Thoracic aorta (tissue), 2 donors: ENCODE measurements around the gene OR4C6. TPM values are rescaled to one million over a fixed set of nuclear protein-coding genes. Genes with fewer than 3 reads are reported as not detected.

Source experiments
- ATAC-seq: fragments of 150-250 bp; one replicate; pipeline ENCODE4 v1.8.0; 2017; ENCODE audit warnings: low read depth; ENCODE audit not compliant: insufficient number of reproducible peaks, low FRiP score
- DNase-seq: peaks from one replicate; pipeline ENCODE4 v3.0.0-alpha.2; 2020; ENCODE audit warnings: low spot score
- H3K27ac ChIP-seq, 2 donors: fragments of 200-600 bp; sonication (generic); 1 replicate in 1 of 2; 2 replicates in 1 of 2; pipeline ENCODE4 v1.5.1; 2016; ENCODE audit warnings: mild to moderate bottlenecking in 2 of 2, moderate library complexity in 2 of 2
- H3K27me3 ChIP-seq: fragments of 200-600 bp; sonication (generic); replicated peaks from 2 replicates; pipeline ENCODE4 v1.6.0; 2016; ENCODE audit warnings: mild to moderate bottlenecking; ENCODE audit not compliant: insufficient read depth
- H3K36me3 ChIP-seq: fragments of 200-600 bp; sonication (generic); one replicate; pipeline ENCODE4 v1.5.1; 2016
- H3K4me1 ChIP-seq, 2 donors: fragments of 200-600 bp; sonication (generic); 1 replicate in 1 of 2; 2 replicates in 1 of 2; pipeline versions ENCODE4 v1.5.1 to v1.6.0; 2016; ENCODE audit warnings: low read depth in 2 of 2, mild to moderate bottlenecking in 1 of 2; ENCODE audit not compliant: control insufficient read depth in 1 of 2
- H3K4me3 ChIP-seq: fragments of 200-600 bp; sonication (generic); 2 replicates; pipeline ENCODE4 v1.5.1; 2016; ENCODE audit warnings: mild to moderate bottlenecking
- H3K9me3 ChIP-seq: fragments of 200-600 bp; sonication (generic); 2 replicates; pipeline ENCODE4 v1.5.1; 2016
- total RNA-seq, 2 donors: library from RNA; depleted of rRNA; stranded (reverse); fragments of >200 nt; gene quantifications; one replicate each; pipeline versions ENCODE4 v1.1.0 to v1.2.3, GENCODE V29; 2016
- TF ChIP-seq, protein P1 (sequence below): fragments of 200-600 bp; sonication (generic); IDR thresholded peaks from one replicate; pipeline ENCODE4 v1.5.1; 2019; ENCODE audit warnings: antibody characterized with exemption

OR4C6 gene
- total RNA-seq, 2 donors from 2014 or later = not detected

DNA sequence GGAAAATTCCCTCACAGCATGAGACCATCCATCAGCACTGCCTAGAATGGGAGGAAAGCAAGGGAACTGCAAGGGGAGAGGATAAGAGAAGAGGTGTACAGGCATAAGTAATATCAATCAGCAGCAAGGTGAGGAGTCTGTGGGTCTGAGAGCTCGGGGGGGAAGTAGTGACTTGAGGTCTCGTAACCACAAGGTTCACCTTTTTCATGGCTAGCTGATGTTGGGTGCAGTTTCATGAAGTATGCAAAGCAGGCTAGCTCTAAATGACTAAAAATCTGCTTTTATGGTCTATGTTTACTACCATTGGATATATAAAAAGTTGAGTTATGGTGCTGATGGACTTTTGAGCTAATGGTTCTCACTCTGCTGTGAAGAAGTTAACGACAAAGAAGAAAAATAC lies 35.8 kb downstream of the OR4C6 start:
- no peaks in the 10 kb centered on the region for H3K4me1 ChIP-seq
- DNase-seq (no peak), ATAC-seq (no peak)
- H3K27me3 ChIP-seq = no peaks in the 10 kb centered on the region
- no peaks in the 10 kb centered on the region for H3K36me3 ChIP-seq
- no peaks in the 10 kb centered on the region for H3K9me3 ChIP-seq
- no peak overlapping the region for H3K27ac ChIP-seq
- H3K4me3 ChIP-seq = no peak overlapping the region
- TF ChIP-seq, protein P1, sequence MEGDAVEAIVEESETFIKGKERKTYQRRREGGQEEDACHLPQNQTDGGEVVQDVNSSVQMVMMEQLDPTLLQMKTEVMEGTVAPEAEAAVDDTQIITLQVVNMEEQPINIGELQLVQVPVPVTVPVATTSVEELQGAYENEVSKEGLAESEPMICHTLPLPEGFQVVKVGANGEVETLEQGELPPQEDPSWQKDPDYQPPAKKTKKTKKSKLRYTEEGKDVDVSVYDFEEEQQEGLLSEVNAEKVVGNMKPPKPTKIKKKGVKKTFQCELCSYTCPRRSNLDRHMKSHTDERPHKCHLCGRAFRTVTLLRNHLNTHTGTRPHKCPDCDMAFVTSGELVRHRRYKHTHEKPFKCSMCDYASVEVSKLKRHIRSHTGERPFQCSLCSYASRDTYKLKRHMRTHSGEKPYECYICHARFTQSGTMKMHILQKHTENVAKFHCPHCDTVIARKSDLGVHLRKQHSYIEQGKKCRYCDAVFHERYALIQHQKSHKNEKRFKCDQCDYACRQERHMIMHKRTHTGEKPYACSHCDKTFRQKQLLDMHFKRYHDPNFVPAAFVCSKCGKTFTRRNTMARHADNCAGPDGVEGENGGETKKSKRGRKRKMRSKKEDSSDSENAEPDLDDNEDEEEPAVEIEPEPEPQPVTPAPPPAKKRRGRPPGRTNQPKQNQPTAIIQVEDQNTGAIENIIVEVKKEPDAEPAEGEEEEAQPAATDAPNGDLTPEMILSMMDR = no peak

DNA sequence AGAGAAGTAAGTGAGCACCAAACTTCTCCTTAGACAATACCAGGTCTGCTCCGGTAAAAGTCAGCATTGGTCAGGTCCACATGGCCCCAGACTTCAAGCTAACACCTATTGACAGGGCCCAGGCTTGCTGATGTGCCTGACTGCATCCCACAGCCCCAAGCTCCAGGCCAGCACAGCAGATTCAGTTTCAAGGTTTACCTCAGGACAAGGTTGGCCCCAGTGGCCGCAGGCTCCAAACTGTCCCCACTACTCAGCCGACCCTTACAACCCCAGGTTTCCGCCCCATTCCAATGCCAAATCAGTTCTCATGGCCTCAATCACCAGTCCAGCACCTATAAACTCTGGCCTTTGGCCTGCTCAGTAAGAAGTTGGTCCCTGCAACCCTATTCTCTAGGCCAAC lies 39.4 kb downstream of the OR4C6 start:
- Histone ChIP-seq H3K4me1 (no peaks in the 10 kb centered on the region), H3K36me3 (no peaks in the 10 kb centered on the region), H3K9me3 (no peaks in the 10 kb centered on the region), H3K4me3 (no peak overlapping the region), H3K27me3 (no peaks in the 10 kb centered on the region), H3K27ac (no peak overlapping the region)
- ATAC-seq (no peak), DNase-seq (no peak)
- TF ChIP-seq, protein P1 = no peak

DNA sequence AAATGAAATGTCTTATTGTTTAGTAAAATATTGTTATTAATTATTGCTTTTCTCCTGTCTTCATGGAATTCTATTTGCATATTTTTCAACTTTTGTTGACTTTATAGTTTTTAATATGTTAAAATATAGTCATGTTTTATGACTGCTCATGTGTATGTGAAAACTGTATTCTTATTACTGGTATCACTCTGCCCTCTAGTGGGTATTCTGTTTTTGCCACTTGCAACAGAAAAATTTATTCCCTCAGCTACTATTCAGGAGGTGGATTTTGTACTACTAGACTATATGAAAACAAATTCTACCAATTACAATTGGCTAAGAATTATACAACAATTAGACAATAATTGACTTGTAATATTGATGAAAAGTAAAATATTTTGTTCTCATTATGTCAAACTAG lies 45.0 kb downstream of the OR4C6 start:
- Histone ChIP-seq H3K27me3 (no peaks in the 10 kb centered on the region), H3K4me1 (no peaks in the 10 kb centered on the region), H3K9me3 (no peaks in the 10 kb centered on the region), H3K36me3 (no peaks in the 10 kb centered on the region), H3K4me3 (no peak overlapping the region), H3K27ac (no peak overlapping the region)
- no peak for ATAC-seq
- TF ChIP-seq, protein P1 = no peak
- no peak for DNase-seq

DNA sequence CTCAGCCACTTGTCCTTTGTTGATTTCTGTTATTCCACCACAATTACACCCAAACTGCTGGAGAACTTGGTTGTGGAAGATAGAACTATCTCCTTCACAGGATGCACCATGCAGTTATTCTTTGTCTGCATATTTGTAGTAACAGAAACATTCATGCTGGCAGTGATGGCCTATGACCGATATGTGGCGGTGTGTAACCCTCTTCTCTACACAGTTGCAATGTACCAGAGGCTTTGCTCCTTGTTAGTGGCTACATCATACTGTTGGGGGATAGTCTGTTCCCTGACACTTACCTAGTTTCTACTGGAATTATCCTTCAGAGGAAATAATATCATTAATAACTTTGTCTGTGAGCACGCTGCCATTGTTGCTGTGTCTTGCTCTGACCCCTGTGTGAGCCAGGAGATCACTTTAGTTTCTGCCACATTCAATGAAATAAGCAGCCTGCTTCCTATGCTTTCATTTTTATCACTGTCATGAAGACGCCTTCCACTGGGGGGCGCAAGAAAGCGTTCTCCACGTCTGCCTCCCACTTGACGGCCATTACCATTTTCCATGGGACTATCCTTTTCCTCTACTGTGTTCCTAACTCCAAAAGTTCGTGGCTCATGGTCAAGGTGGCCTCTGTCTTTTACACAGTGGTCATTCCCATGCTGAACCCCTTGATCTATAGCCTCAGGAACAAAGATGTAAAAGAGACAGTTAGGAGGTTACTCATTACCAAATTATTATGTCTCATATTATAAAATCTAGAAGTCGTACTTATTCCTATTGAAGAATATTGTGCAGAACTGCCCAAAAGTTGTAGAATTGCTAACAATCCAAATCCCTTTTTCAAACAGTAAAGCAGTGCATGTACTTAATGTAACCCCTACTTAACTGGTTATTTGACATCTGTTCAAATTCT lies 53.2 kb downstream of the OR4C6 start:
- Histone ChIP-seq H3K4me1 (no peaks in the 10 kb centered on the region), H3K27ac (no peak overlapping the region), H3K36me3 (no peaks in the 10 kb centered on the region), H3K4me3 (no peak overlapping the region), H3K9me3 (no peaks in the 10 kb centered on the region), H3K27me3 (no peaks in the 10 kb centered on the region)
- ATAC-seq (no peak), DNase-seq (no peak)
- TF ChIP-seq, protein P1 = no peak

Other genes with a start within 250 kb of the OR4C6 start
- gene OR4C15, start 107.7 kb upstream of the OR4C6 start, total RNA-seq = not detected
- not detected for gene OR4C16, start 90.1 kb upstream of the OR4C6 start, total RNA-seq
- not detected for gene OR4C11, start 54.6 kb upstream of the OR4C6 start, total RNA-seq
- not detected for gene OR4P4, start 27.1 kb upstream of the OR4C6 start, total RNA-seq
- gene OR4S2, start 13.9 kb upstream of the OR4C6 start, total RNA-seq = not detected
- not detected for gene OR5D13, start 111.2 kb downstream of the OR4C6 start, total RNA-seq
- not detected for gene OR5D14, start 133.4 kb downstream of the OR4C6 start, total RNA-seq
- gene OR5L1, start 149.2 kb downstream of the OR4C6 start, total RNA-seq = not detected
- gene OR5D18, start 157.4 kb downstream of the OR4C6 start, total RNA-seq = not detected
- not detected for gene OR5L2, start 165.0 kb downstream of the OR4C6 start, total RNA-seq
- gene OR5D16, start 176.6 kb downstream of the OR4C6 start, total RNA-seq = not detected
- not detected for gene TRIM51, start 221.1 kb downstream of the OR4C6 start, total RNA-seq